Cardiac muscle cell (in vitro differentiated cells and primary cell): ENCODE measurements around the gene TBC1D2. TPM values are rescaled to one million over a fixed set of nuclear protein-coding genes. Genes with fewer than 3 reads are reported as not detected.

Experiments used
- DNase-seq, 2 donors: peaks; one replicate each; pipeline versions ENCODE4 v3.0.0 to v3.0.0-alpha.2; 2010 to 2017; ENCODE audit warnings: low read depth in 1 of 2, low spot score in 1 of 2
- H3K27ac ChIP-seq: fragments of 200-600 bp; sonication (generic); 2 replicates; pipeline ENCODE4 v1.5.1; 2016
- H3K27me3 ChIP-seq: fragments of 200-600 bp; sonication (generic); 2 replicates; pipeline ENCODE4 v1.6.0; 2016; ENCODE audit warnings: control low read depth
- H3K36me3 ChIP-seq: fragments of 200-600 bp; sonication (generic); 2 replicates; pipeline ENCODE4 v1.5.1; 2016; ENCODE audit warnings: control low read depth
- H3K4me1 ChIP-seq: fragments of 200-600 bp; sonication (generic); 2 replicates; pipeline ENCODE4 v1.8.1; 2017; ENCODE audit warnings: low read depth, mild to moderate bottlenecking, mixed run types
- H3K4me3 ChIP-seq: fragments of 200-600 bp; sonication (generic); 2 replicates; pipeline ENCODE4 v1.5.1; 2016; ENCODE audit warnings: mild to moderate bottlenecking
- H3K9me3 ChIP-seq: fragments of 200-600 bp; sonication (generic); 2 replicates; pipeline ENCODE4 v1.5.1; 2017; ENCODE audit warnings: low read depth, mild to moderate bottlenecking, control low read depth
- CTCF ChIP-seq: IDR thresholded peaks from 2 replicates; pipeline ENCODE4 v1.5.1; 2012; ENCODE audit warnings: low read depth, mild to moderate bottlenecking, low read length
- polyA plus RNA-seq: library from polyadenylated mRNA; unstranded; fragments of >200 nt; fragmentation: Nextera tagmentation; extraction: Ambion mirVana; gene quantifications from 2 replicates; pipeline ENCODE4 v1.2.1, GENCODE V29; 2016
- total RNA-seq: library from RNA; depleted of rRNA; stranded (reverse); fragments of >200 nt; gene quantifications from 2 replicates; pipeline ENCODE4 v1.2.3, GENCODE V29; 2016

The TBC1D2 gene
- total and polyA plus RNA-seq, 2 experiments from 2014 or later, result 3.0 to 5.5 TPM

GRCh38 chr9:98202252-98202651 lies 53.2 kb downstream of the TBC1D2 start:
- H3K4me3 ChIP-seq, result no peak overlapping the region
- peak in 1 of 2 donors; percentile 10 for DNase-seq
- H3K9me3 ChIP-seq, result no peaks in the 10 kb centered on the region
- TF ChIP-seq CTCF, result no peak
- no peak overlapping the region for H3K27ac ChIP-seq
- peaks cover 6% of the 10 kb centered on the region for H3K4me1 ChIP-seq
- no peaks in the 10 kb centered on the region for H3K27me3 ChIP-seq
- no peaks in the 10 kb centered on the region for H3K36me3 ChIP-seq

DNA sequence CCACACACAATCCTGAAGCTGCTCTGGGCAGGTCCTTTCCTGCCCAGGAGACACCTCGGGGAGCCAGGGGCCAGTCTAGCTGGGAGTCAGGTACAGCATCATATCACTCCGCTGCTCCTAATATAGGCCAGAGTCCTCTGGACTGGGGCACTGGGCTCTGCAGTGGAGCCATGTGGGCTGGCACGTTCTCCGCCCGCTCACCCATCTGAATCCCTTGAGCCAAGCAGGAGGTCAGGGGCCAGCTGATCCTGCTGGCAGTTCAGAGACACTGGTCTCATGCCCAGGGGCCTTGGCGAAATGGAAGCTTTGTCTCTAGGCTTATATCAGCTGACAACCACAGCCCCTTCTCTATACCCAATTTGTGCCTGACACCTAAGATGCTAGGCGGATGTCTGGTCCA lies 53.7 kb downstream of the TBC1D2 start:
- TF ChIP-seq CTCF, result no peak
- DNase-seq, result no peak
- Histone ChIP-seq H3K36me3 (no peaks in the 10 kb centered on the region), H3K9me3 (no peaks in the 10 kb centered on the region), H3K4me1 (peaks cover 6% of the 10 kb centered on the region), H3K27ac (no peak overlapping the region), H3K4me3 (no peak overlapping the region), H3K27me3 (no peaks in the 10 kb centered on the region)

DNA sequence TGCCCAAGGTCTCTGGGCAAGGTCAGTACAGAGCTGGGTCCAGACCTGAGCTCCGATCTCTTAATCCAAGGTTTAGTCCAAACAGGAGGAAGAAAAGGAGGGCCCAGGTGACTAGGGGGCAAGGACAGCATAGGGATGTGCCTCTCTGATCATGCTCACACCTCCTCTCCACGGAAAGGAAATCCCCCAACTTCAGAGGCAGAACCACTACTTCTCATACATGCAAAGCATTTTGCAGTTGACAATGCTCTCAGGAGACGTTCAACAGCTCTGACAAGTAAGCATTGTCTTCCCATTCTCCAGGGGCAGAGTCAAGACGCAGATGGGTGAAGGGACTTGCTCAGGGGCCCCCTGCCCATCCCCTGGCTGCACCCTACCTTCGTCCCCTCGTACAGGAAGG lies 54.3 kb downstream of the TBC1D2 start:
- no peaks in the 10 kb centered on the region for H3K9me3 ChIP-seq
- H3K27ac ChIP-seq, result no peak overlapping the region
- no peak for DNase-seq
- no peaks in the 10 kb centered on the region for H3K27me3 ChIP-seq
- TF ChIP-seq CTCF, result no peak
- no peaks in the 10 kb centered on the region for H3K36me3 ChIP-seq
- peaks cover 3% of the 10 kb centered on the region for H3K4me1 ChIP-seq
- H3K4me3 ChIP-seq, result no peak overlapping the region

DNA sequence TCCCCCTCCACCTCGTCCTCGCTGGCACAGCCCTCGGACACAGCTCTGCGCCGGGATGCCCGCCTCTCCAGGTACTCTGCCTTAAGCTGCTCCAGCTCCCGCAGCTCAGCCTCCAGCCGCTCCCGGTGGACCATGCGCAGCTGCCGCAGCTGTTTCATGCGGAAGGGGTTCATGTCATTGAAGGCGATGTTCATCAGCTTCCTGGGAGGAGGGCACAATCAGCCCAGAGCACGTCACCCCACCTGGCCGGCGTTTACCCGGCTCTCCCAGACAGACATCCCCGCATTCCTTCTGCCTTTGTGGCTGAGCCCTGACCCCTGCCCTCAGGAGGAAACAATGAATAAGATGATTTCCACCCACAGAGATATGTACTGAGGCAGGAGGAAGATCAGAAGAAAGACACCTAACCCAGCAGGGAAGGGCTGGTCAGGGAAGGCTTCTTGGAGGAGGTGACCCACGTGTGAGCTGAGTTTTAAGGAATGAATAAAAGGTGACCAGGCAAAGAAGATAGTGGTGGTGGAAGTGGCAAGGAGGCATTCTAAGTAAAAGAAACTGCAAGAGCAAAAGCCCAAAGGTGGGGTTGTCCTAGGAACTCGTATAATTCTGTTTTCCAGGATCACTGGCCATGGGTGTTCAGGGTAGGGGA lies 55.9 kb downstream of the TBC1D2 start:
- Histone ChIP-seq H3K36me3 (no peaks in the 10 kb centered on the region), H3K4me3 (no peak overlapping the region), H3K27ac (no peak overlapping the region), H3K27me3 (no peaks in the 10 kb centered on the region), H3K9me3 (no peaks in the 10 kb centered on the region), H3K4me1 (no peaks in the 10 kb centered on the region)
- TF ChIP-seq CTCF, result no peak
- no peak for DNase-seq

DNA sequence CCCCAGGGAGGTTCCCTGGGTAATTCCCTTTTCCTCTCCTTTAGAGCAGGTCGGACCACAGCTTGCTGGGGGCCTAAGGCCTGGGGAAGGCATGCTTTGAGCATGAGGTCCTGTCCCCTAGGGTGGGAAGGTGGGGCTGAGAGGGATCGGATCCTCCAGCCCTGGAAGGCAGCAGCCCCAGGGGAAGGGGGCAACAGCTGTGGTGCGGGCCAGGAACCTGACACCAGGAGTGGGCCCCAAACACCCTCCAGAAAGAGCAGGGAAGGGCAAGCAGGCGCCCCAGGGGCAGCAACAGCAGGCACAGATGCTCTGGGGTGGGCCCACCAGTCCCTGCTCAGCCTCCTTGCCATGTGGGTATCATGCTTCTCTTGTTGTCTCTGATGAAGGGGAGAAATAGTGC lies 59.8 kb downstream of the TBC1D2 start:
- no peak overlapping the region for H3K4me3 ChIP-seq
- no peaks in the 10 kb centered on the region for H3K4me1 ChIP-seq
- no peak for TF ChIP-seq CTCF

More for the DNA sequence above, 59.8 kb downstream of the TBC1D2 start:
- Histone ChIP-seq H3K27ac (no peak overlapping the region), H3K36me3 (no peaks in the 10 kb centered on the region), H3K27me3 (peaks cover 3% of the 10 kb centered on the region), H3K9me3 (no peaks in the 10 kb centered on the region)
- no peak for DNase-seq
